ENCODE results near the gene SLC35G6.
"Not testable (repeated sequence)": the region's sequence is repeated elsewhere in the genome, so short reads cannot be mapped to it uniquely, and the experiment has no call there.

SLC35G6 gene

DNA sequence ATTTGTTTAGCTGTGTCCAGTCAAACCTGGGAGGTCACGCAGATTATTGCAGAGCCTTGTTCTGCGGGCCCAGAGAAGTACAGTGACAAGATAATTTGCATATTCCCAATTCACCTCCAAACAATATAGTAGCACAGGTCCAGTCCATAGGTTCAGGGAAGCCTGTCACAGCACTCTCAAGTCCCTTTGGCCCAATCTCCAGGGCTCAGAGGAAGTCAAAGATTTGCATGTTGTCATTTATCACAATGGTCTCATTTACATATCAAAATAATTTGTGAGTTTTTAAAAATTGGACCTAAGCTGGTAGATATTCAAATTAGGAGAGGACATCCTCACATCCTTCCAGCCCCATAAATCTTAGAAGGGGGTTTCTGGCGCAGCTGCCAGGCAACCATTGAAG is 13.7 kb upstream of the SLC35G6 start:
- TF ChIP-seq, protein P1, sequence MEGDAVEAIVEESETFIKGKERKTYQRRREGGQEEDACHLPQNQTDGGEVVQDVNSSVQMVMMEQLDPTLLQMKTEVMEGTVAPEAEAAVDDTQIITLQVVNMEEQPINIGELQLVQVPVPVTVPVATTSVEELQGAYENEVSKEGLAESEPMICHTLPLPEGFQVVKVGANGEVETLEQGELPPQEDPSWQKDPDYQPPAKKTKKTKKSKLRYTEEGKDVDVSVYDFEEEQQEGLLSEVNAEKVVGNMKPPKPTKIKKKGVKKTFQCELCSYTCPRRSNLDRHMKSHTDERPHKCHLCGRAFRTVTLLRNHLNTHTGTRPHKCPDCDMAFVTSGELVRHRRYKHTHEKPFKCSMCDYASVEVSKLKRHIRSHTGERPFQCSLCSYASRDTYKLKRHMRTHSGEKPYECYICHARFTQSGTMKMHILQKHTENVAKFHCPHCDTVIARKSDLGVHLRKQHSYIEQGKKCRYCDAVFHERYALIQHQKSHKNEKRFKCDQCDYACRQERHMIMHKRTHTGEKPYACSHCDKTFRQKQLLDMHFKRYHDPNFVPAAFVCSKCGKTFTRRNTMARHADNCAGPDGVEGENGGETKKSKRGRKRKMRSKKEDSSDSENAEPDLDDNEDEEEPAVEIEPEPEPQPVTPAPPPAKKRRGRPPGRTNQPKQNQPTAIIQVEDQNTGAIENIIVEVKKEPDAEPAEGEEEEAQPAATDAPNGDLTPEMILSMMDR (IDR thresholded peaks at IDR 0.05) = no peak
- no peak for DNase-seq (ENCODE audit: low spot score)
- Histone ChIP-seq H3K4me3 (no peak overlapping the region), H3K27ac (peak overlapping the region in 1 of 2 donors; percentile 80)

DNA sequence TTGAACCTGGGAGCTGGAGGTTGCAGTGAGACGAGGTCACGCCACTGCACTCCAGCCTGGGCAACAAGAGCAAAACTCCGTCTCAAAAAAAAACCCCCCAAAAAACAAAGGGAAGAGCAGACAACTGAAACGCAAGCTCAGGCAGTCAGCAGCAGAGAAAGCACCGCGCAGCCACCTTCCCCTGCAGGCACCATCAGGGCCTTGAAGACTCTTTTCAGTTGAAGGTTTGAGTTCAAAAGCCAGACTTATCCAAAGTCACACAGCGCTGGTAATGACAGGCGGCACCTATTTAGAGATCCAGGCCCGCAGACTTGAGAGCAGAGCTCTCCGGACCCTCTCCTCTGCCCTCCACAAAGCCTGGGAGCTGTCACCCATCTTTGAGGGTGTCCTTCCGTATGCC is 13.0 kb upstream of the SLC35G6 start:
- H3K27ac ChIP-seq = no peak overlapping the region

DNA sequence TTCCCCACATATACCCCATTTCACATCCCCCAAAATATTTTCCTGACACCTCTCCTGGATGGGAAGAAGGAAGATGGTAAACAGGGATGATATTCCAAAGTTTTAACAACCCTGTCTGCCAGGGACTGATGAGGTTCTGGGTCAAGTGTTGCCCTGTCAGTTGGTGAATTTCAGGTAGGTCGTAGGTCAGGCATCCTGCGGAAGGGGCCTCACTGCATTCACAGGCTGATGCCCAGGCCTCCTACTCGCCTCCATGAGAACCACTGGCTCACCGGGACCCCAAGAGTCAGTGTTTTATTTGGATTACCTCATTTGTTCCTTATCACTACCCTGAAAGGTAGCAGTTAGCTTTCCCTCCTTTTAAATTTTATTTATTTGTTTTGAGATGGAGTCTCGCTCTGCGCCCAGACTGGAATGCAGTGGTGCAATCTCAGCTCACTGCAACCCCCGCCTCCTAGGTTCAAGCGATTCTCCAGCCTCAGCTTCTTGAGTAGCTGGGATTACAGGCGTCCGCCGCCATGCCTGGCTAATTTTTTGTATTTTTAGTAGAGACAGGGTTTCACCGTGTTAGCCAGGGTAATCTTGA is 12.3 kb upstream of the SLC35G6 start:
- H3K4me3 ChIP-seq = no peak overlapping the region
- DNase-seq (ENCODE audit: low spot score) = no peak
- no peak overlapping the region for H3K27ac ChIP-seq
- TF ChIP-seq, protein P1 (IDR thresholded peaks at IDR 0.05) = no peak

More for the DNA sequence above, 13.0 kb upstream of the SLC35G6 start:
- no peak for DNase-seq (ENCODE audit: low spot score)
- TF ChIP-seq, protein P1 (IDR thresholded peaks at IDR 0.05) = no peak
- H3K4me3 ChIP-seq = no peak overlapping the region

DNA sequence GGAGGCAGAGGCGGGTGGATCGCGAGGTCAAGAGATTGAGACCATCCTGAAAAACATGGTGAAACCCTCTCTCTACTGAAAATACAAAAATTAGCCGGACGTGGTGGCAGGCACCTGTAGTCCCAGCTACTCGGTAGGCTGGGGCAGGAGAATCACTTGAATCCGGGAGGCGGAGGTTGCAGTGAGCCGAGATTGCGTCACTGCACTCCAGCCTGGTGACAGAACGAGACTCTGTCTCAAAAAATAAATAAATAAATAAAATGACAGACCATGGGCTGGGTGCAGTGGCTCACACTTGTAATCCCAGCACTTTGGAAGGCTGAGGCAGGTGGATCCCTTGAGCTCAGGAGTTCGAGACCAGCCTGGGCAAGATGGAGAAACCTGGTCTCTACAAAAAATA is 11.4 kb upstream of the SLC35G6 start:
- not testable (repeated sequence) for DNase-seq (ENCODE audit: low spot score); H3K4me3 ChIP-seq; H3K27ac ChIP-seq

DNA sequence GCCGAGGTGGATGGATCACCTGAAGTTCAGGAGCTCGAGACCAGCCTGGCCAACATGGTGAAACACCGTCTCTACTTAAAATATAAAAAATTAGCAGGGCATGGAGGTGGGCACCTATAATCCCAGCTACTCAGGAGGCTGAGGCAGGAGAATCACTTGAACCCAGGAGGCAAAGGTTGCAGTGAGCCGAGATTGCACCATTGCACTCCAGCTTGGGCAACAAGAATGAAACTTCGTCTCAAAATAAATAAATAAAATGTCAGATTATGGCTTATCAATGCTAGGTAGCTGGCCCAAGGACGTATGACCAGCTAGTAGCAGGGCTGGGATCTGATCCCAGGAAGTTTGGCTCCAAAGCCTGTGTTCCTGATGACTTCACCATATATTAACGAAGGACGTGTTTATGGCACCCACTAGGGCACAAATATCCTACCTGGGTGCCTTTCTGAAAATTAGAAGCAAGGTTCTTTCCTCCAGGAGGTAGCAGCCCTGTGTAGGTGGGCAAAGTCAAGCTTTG is 10.7 kb upstream of the SLC35G6 start:
- H3K27ac ChIP-seq; H3K4me3 ChIP-seq; DNase-seq (ENCODE audit: low spot score): not testable (repeated sequence)

DNA sequence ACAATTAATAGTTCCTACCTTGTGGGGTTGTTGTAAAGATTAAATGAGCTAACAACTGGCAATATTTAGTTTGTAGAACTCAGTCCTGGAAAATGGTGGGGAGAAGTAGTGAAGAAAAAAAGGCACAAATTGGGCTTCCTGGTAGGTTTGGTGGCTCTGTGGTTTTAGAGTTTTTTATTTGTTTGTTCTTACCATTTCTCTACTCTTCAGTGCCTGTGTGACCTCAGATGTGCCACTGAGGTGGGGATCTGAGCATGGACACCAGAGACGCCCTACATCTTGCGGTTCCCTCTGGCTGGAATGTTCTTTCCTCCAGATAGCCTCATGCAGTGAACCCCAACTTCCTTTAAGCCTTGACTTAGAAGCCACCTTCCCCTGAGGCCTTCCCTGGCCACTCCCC is 9.5 kb upstream of the SLC35G6 start:
- Histone ChIP-seq H3K4me3 (no peak overlapping the region), H3K27ac (no peak overlapping the region)
- TF ChIP-seq, protein P1 (IDR thresholded peaks at IDR 0.05) = no peak
- no peak for DNase-seq (ENCODE audit: low spot score)

DNA sequence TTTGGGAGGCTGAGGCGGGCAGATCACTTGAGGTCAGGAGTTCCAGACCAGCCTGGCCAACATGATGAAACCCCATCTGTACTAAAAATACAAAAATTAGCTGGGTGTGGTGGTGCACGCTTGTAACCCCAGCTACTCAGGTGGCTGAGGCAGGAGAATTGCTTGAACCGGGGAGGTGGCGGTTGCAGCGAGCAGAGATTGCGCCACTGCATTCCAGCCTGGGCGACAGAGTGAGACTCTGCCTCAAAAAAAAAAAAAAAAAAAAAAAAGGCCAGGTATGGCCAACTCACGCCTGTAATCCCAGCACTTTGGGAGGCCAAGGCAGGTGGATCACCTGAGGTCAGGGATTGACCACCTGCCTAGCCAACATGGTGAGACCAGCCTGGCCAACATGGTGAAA is 6.5 kb upstream of the SLC35G6 start:
- H3K27ac ChIP-seq; H3K4me3 ChIP-seq; DNase-seq (ENCODE audit: low spot score): not testable (repeated sequence)

DNA sequence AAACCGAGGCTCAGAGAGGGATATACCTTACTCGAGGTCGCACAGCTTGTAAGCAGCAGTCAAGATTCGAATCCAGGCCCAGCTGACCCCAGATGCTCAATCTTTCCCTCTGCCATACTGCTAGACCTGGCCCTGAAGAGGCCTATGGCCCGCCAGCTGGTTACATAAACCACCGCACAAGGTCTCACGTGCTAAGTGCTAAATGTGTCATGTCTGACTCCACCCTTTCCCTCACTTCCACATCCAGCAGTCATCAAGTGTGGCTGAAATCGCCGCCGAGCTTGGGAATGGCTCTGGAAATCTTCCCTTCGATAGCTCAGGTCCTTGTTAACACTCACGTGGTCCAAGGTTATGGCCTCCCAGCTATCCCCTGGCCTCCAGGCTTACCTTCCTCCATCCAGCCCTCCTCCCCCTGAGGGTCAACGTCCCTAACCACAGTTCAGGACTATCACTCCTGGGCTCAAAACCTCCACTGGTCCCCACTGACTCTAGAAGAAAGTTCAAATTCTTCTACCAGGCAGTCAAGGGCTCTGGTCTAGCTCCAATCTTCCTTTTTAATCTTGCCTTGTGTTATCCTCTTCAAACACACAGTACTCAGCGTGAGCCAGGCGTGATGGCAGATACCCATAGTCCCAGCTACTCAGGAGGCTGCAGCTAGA is 5.4 kb upstream of the SLC35G6 start:
- H3K27ac ChIP-seq = peak overlapping the region; percentile 33 to 100
- H3K4me3 ChIP-seq = peak overlapping the region; percentile 96
- TF ChIP-seq, protein P1 (IDR thresholded peaks at IDR 0.05) = no peak
- DNase-seq (ENCODE audit: low spot score) = no peak

Data from coronary artery (tissue), 2 donors.